Thoracic aorta (tissue), 2 donors: ENCODE data around the gene KAZN. TPM values are rescaled to one million over a fixed set of nuclear protein-coding genes. Genes with fewer than 3 reads are reported as not detected.

Experiments used
- ATAC-seq: fragments of 150-250 bp; one replicate; pipeline ENCODE4 v1.8.0; 2017; ENCODE audit warnings: low read depth; ENCODE audit not compliant: insufficient number of reproducible peaks, low FRiP score
- DNase-seq: peaks from one replicate; pipeline ENCODE4 v3.0.0-alpha.2; 2020; ENCODE audit warnings: low spot score
- H3K27ac ChIP-seq, 2 donors: fragments of 200-600 bp; sonication (generic); 1 replicate in 1 of 2; 2 replicates in 1 of 2; pipeline ENCODE4 v1.5.1; 2016; ENCODE audit warnings: mild to moderate bottlenecking in 2 of 2, moderate library complexity in 2 of 2
- H3K27me3 ChIP-seq: fragments of 200-600 bp; sonication (generic); replicated peaks from 2 replicates; pipeline ENCODE4 v1.6.0; 2016; ENCODE audit warnings: mild to moderate bottlenecking; ENCODE audit not compliant: insufficient read depth
- H3K36me3 ChIP-seq: fragments of 200-600 bp; sonication (generic); one replicate; pipeline ENCODE4 v1.5.1; 2016
- H3K4me1 ChIP-seq, 2 donors: fragments of 200-600 bp; sonication (generic); 1 replicate in 1 of 2; 2 replicates in 1 of 2; pipeline versions ENCODE4 v1.5.1 to v1.6.0; 2016; ENCODE audit warnings: low read depth in 2 of 2, mild to moderate bottlenecking in 1 of 2; ENCODE audit not compliant: control insufficient read depth in 1 of 2
- H3K4me3 ChIP-seq: fragments of 200-600 bp; sonication (generic); 2 replicates; pipeline ENCODE4 v1.5.1; 2016; ENCODE audit warnings: mild to moderate bottlenecking
- H3K9me3 ChIP-seq: fragments of 200-600 bp; sonication (generic); 2 replicates; pipeline ENCODE4 v1.5.1; 2016
- total RNA-seq, 2 donors: library from RNA; depleted of rRNA; stranded (reverse); fragments of >200 nt; gene quantifications; one replicate each; pipeline versions ENCODE4 v1.1.0 to v1.2.3, GENCODE V29; 2016
- TF ChIP-seq, protein P1 (sequence below): fragments of 200-600 bp; sonication (generic); IDR thresholded peaks from one replicate; pipeline ENCODE4 v1.5.1; 2019; ENCODE audit warnings: antibody characterized with exemption

Gene KAZN
- total RNA-seq, 2 donors from 2014 or later, result 17.4 to 30.3 TPM

DNA sequence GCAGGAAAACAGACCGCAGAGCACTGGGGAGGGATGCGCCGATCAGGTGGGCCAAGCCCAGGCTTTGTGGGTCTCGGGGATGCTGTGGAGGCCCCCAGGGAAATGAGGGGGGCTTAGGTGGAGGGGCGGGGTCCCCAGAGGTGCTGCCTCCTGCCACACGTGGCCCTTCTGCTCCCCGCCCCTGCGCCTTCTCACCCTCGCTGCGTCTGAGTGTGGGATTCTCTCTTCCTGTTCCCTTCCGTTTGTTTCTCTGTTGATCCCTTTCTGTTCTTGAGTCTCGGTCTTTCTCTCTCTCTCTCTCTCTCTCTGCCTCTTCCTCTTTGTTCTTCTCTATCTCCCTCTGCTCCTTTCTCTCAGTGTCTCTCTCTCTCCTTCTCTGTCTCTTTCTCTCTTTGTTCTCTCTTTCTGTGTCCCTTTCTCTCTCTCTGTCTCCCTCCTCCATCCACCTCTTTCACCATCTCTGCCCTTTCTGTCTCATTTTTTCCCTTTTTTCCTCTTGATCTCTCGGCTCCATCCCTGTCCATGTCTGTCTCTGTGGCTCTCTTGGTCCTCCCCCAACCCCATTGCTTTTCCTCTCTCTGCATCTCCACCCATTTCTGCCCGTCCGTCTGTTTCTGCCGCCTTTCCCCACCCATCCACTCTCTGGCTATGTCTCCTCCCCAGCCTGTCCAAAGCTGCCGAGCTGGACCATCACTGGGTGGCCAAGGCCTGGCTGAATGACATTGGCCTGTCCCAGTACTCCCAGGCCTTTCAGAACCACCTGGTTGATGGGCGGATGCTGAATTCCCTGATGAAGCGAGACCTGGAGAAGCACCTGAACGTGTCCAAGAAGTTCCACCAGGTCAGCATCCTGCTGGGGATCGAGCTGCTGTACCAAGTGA, 502.6 kb downstream of the KAZN start:
- no peak overlapping the region for H3K4me3 ChIP-seq
- ATAC-seq, result no peak
- no peak overlapping the region for H3K27ac ChIP-seq
- TF ChIP-seq, protein P1, sequence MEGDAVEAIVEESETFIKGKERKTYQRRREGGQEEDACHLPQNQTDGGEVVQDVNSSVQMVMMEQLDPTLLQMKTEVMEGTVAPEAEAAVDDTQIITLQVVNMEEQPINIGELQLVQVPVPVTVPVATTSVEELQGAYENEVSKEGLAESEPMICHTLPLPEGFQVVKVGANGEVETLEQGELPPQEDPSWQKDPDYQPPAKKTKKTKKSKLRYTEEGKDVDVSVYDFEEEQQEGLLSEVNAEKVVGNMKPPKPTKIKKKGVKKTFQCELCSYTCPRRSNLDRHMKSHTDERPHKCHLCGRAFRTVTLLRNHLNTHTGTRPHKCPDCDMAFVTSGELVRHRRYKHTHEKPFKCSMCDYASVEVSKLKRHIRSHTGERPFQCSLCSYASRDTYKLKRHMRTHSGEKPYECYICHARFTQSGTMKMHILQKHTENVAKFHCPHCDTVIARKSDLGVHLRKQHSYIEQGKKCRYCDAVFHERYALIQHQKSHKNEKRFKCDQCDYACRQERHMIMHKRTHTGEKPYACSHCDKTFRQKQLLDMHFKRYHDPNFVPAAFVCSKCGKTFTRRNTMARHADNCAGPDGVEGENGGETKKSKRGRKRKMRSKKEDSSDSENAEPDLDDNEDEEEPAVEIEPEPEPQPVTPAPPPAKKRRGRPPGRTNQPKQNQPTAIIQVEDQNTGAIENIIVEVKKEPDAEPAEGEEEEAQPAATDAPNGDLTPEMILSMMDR, result no peak
- H3K9me3 ChIP-seq, result no peaks in the 10 kb centered on the region
- H3K27me3 ChIP-seq, result no peaks in the 10 kb centered on the region
- no peaks in the 10 kb centered on the region for H3K36me3 ChIP-seq
- DNase-seq, result no peak
- no peaks in the 10 kb centered on the region for H3K4me1 ChIP-seq

DNA sequence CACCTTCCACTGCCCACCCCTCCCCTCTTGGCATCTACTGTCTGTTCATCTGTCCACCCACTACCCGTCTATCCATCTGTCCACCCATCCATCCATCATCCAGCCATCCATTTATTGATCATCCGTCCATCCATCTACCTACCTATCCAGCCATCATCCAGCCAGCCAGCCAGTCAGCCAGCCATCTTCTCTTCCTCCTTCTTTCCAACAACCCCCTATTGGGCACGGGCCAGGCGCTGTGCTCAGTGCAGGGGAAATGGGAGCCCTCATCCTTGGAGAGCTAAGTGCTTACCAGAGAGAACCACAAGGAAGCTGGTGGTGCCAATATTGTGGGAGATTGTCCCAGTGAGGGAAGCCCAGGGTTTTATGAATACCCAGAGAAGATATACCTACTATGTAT, 503.3 kb downstream of the KAZN start:
- Histone ChIP-seq H3K9me3 (no peaks in the 10 kb centered on the region), H3K4me3 (no peak overlapping the region), H3K27ac (no peak overlapping the region), H3K27me3 (no peaks in the 10 kb centered on the region), H3K4me1 (no peaks in the 10 kb centered on the region), H3K36me3 (no peaks in the 10 kb centered on the region)
- DNase-seq (no peak), ATAC-seq (no peak)
- TF ChIP-seq, protein P1, result no peak

DNA sequence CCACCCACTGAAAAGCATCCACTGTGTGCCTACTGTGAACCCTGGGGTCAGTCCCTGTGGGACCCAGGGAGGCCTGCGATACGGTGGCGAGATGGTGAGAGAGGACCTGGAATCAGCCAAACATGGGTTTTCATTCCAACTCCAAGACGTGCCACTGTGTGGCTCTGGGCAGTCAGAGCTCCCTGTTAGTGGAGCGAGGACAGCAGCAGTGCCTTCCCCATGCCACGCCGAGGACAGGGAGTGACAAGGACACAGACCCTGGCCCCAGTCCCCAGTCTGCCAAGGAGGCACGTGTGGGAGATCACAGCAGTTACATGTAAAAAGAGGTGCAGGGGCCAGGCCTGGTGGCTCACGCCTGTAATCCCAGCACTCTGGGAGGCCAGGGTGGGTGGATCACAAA, 504.2 kb downstream of the KAZN start:
- DNase-seq (no peak), ATAC-seq (no peak)
- no peaks in the 10 kb centered on the region for H3K36me3 ChIP-seq
- H3K4me1 ChIP-seq, result no peaks in the 10 kb centered on the region
- TF ChIP-seq, protein P1, result no peak
- H3K27me3 ChIP-seq, result no peaks in the 10 kb centered on the region
- no peak overlapping the region for H3K4me3 ChIP-seq
- H3K9me3 ChIP-seq, result no peaks in the 10 kb centered on the region
- H3K27ac ChIP-seq, result no peak overlapping the region

DNA sequence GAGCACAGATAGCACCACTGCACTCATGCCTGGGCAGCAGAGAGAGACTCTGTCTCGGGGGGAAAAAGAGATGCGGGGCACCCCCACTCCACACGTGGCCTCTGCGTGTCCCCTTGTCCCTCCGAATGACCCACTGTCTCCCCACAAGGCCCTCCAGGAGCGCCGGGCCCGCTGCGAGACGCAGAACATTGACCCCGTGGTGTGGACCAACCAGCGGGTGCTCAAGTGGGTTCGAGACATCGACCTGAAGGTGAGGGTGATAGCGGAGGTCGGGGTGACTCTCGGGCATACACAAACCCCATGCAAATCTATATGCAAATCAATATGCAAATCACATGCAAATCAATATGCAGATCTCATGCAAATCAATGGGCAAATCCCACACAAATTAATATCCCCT, 504.7 kb downstream of the KAZN start:
- H3K27ac ChIP-seq, result no peak overlapping the region
- H3K36me3 ChIP-seq, result no peaks in the 10 kb centered on the region
- no peaks in the 10 kb centered on the region for H3K9me3 ChIP-seq
- DNase-seq, result no peak
- no peak for ATAC-seq
- no peaks in the 10 kb centered on the region for H3K4me1 ChIP-seq
- no peak overlapping the region for H3K4me3 ChIP-seq
- no peaks in the 10 kb centered on the region for H3K27me3 ChIP-seq
- TF ChIP-seq, protein P1, result no peak

DNA sequence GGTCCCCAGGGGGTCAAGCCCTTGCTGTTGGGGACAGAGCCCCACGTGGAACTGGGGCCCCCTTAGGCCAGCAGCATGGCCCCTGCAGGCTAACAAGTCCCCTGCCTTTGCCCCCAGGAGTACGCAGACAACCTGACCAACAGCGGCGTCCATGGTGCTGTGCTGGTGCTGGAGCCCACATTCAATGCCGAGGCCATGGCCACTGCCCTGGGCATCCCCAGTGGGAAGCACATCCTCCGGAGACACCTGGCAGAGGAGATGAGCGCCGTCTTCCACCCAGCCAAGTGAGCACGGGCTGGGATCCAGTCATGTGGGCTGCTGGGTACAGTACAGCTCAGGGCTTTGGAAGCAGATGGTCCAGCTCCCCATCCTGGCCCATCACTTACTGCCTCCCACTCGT, 505.4 kb downstream of the KAZN start:
- DNase-seq (no peak), ATAC-seq (no peak)
- Histone ChIP-seq H3K36me3 (no peaks in the 10 kb centered on the region), H3K4me3 (no peak overlapping the region), H3K9me3 (no peaks in the 10 kb centered on the region), H3K27me3 (no peaks in the 10 kb centered on the region), H3K27ac (no peak overlapping the region), H3K4me1 (no peaks in the 10 kb centered on the region)
- TF ChIP-seq, protein P1, result no peak
